Endometrial microvascular endothelial cells (primary cell): ENCODE results near the gene TSPEAR. TPM values are rescaled to one million over a fixed set of nuclear protein-coding genes. Genes with fewer than 3 reads are reported as not detected.
"Not testable (repeated sequence)": the region's sequence is repeated elsewhere in the genome, so short reads cannot be mapped to it uniquely, and the experiment has no call there.

Experiments used
- in situ Hi-C: cut with HindIII; loops from 2 replicates; pipeline ENCODE4 v1.10.0; 2017; ENCODE audit warnings: low sequenced_read_pairs, low pct_unique_long_range_greater_than_20kb; ENCODE audit errors: inconsistent ontology term
- total RNA-seq: library from RNA; depleted of rRNA; stranded (reverse); fragments of >200 nt; gene quantifications from one replicate; pipeline ENCODE4 v1.2.3, GENCODE V29; 2015; ENCODE audit errors: inconsistent ontology term

TSPEAR gene
- total RNA-seq, 1 donor from 2014 or later = not detected

GRCh38 chr21:44589586-44590305 is 121.6 kb downstream of the TSPEAR start:
- in situ Hi-C loops = no loop called here

GRCh38 chr21:44589094-44589493 is 122.3 kb downstream of the TSPEAR start:
- in situ Hi-C loops = no loop called here

- in situ Hi-C loops = no loop called here
These were observed 125.5 kb downstream of the TSPEAR start for GRCh38 chr21:44585892-44586291.

- in situ Hi-C loops = no loop called here
These were observed 127.6 kb downstream of the TSPEAR start for GRCh38 chr21:44583800-44584147.

- in situ Hi-C loops = no loop called here
These were observed 128.1 kb downstream of the TSPEAR start for GRCh38 chr21:44583089-44583799.

- in situ Hi-C loops = no loop called here
These were observed 129.3 kb downstream of the TSPEAR start for GRCh38 chr21:44582055-44582454.

GRCh38 chr21:44581158-44581557 is 130.2 kb downstream of the TSPEAR start:
- in situ Hi-C loops = no loop called here

- in situ Hi-C loops = not testable (repeated sequence)
These were observed 131.0 kb downstream of the TSPEAR start, which contains the start of gene KRTAP10-5 for GRCh38 chr21:44580231-44580821. Gene KRTAP10-5, minus strand, starts transcription at chr21:44580604. Its CDS starts 26 bp downstream, at chr21:44580578.

GRCh38 chr21:44579833-44580144 is 131.6 kb downstream of the TSPEAR start:
- in situ Hi-C loops = no loop called here

- in situ Hi-C loops = no loop called here
These were observed 132.1 kb downstream of the TSPEAR start for GRCh38 chr21:44579056-44579832.

GRCh38 chr21:44578371-44579055 is 132.9 kb downstream of the TSPEAR start:
- in situ Hi-C loops = no loop called here

GRCh38 chr21:44576025-44576420 is 135.3 kb downstream of the TSPEAR start:
- in situ Hi-C loops = no loop called here

GRCh38 chr21:44575307-44576024 is 135.9 kb downstream of the TSPEAR start:
- in situ Hi-C loops = no loop called here

GRCh38 chr21:44574457-44575306 is 136.7 kb downstream of the TSPEAR start:
- in situ Hi-C loops = no loop called here

GRCh38 chr21:44573630-44574456 is 137.5 kb downstream of the TSPEAR start, which contains the start of gene KRTAP10-4:
Gene KRTAP10-4, plus strand, starts transcription at chr21:44573729. Its CDS starts 30 bp downstream, at chr21:44573759.
- in situ Hi-C loops = not testable (repeated sequence)

- in situ Hi-C loops = no loop called here
These were observed 138.3 kb downstream of the TSPEAR start for GRCh38 chr21:44572959-44573583.
